MM.1S (cell line): ENCODE data around the gene RASGEF1C.

Experiments
- DNase-seq: peaks from one replicate; pipeline ENCODE4 v3.0.0-alpha.2; 2015
- H2AFZ ChIP-seq: fragments of 300-600 bp; sonication (generic); 2 replicates; pipeline ENCODE4 v1.6.0; 2016; ENCODE audit warnings: antibody characterized with exemption, low read length
- H3F3A ChIP-seq: fragments of 300-600 bp; sonication (generic); 2 replicates; pipeline ENCODE4 v1.6.1; 2016; ENCODE audit warnings: mild to moderate bottlenecking, antibody characterized with exemption, low read length, moderate library complexity, mixed read lengths; ENCODE audit not compliant: insufficient read depth
- H3K27ac ChIP-seq: fragments of 300-600 bp; sonication (generic); 2 replicates; pipeline ENCODE4 v1.5.1; 2016; ENCODE audit warnings: mild to moderate bottlenecking, low read length
- H3K27me3 ChIP-seq: fragments of 300-600 bp; sonication (generic); replicated peaks from 2 replicates; pipeline ENCODE4 v1.6.0; 2016; ENCODE audit warnings: low read length; ENCODE audit not compliant: insufficient read depth
- H3K36me3 ChIP-seq: fragments of 300-600 bp; sonication (generic); replicated peaks from 2 replicates; pipeline ENCODE4 v1.6.1; 2016; ENCODE audit warnings: mild to moderate bottlenecking, low read length, mixed read lengths; ENCODE audit not compliant: insufficient read depth
- H3K4me1 ChIP-seq: fragments of 300-600 bp; sonication (generic); 2 replicates; pipeline ENCODE4 v1.6.1; 2016; ENCODE audit warnings: low read length, mixed read lengths
- H3K4me2 ChIP-seq: fragments of 300-600 bp; sonication (generic); 2 replicates; pipeline ENCODE4 v1.6.0; 2016; ENCODE audit warnings: low read depth, low read length
- H3K4me3 ChIP-seq: fragments of 300-600 bp; sonication (generic); 2 replicates; pipeline ENCODE4 v1.5.1; 2016; ENCODE audit warnings: low read length, mixed read lengths
- H3K79me2 ChIP-seq: fragments of 300-600 bp; sonication (generic); 2 replicates; pipeline ENCODE4 v1.6.1; 2016; ENCODE audit warnings: mixed run types, low read length, mixed read lengths
- H3K9ac ChIP-seq: fragments of 300-600 bp; sonication (generic); 2 replicates; pipeline ENCODE4 v1.6.1; 2016; ENCODE audit warnings: low read length, mixed read lengths
- H3K9me2 ChIP-seq: fragments of 300-600 bp; sonication (generic); replicated peaks from 2 replicates; pipeline ENCODE4 v1.6.1; 2016; ENCODE audit warnings: mild to moderate bottlenecking, low read length, mixed read lengths; ENCODE audit not compliant: insufficient read depth
- H3K9me3 ChIP-seq: fragments of 300-600 bp; sonication (generic); replicated peaks from 2 replicates; pipeline ENCODE4 v1.6.1; 2016; ENCODE audit warnings: mild to moderate bottlenecking, low read length, mixed read lengths; ENCODE audit not compliant: insufficient read depth
- H4K20me1 ChIP-seq: fragments of 300-600 bp; sonication (generic); 2 replicates; pipeline ENCODE4 v1.6.1; 2016; ENCODE audit warnings: mild to moderate bottlenecking, low read length, moderate library complexity, mixed read lengths; ENCODE audit not compliant: insufficient read depth
- EZH2 ChIP-seq: fragments of 300-600 bp; sonication (generic); optimal IDR thresholded peaks from 2 replicates; pipeline ENCODE3; 2017; ENCODE audit warnings: low read depth, mild to moderate bottlenecking, antibody characterized with exemption, low read length, mixed read lengths
- EZH2phosphoT487 ChIP-seq: fragments of 300-600 bp; sonication (generic); IDR thresholded peaks from 2 replicates; pipeline ENCODE4 v1.6.1; 2018; ENCODE audit warnings: antibody characterized with exemption, low read length
- TF ChIP-seq, protein P1 (sequence below): fragments of 300-600 bp; sonication (generic); IDR thresholded peaks from 2 replicates; pipeline ENCODE4 v1.5.1; 2016; ENCODE audit warnings: antibody characterized with exemption, low read length, mixed read lengths

Gene RASGEF1C

DNA sequence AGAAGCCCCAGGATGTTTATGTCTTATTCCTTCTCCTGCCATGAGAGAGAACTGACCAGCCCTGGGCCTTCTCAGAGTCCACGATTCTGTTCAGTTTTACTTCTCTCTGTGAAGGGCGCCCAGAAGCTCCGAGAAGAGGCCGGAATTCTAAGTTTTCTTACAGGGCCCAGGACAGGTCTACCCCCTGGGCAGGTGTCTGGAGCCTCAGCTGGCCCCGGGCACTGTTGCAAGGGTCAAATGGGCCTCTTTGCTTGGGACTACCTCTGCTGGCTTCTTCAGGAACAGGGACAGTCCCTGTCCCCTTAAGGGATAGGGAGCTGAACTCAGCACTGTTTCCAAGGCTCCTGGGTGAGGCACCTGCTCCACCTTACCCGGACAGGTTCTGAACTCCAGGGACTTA, 55.0 kb downstream of the RASGEF1C start:
- Histone ChIP-seq H3F3A (no peaks in the 10 kb centered on the region), H3K36me3 (no peaks in the 10 kb centered on the region), H3K27ac (no peak overlapping the region), H3K9me3 (no peaks in the 10 kb centered on the region), H3K9ac (no peak overlapping the region), H2AFZ (no peak overlapping the region), H3K9me2 (no peaks in the 10 kb centered on the region), H3K4me3 (no peak overlapping the region), H4K20me1 (no peaks in the 10 kb centered on the region), H3K27me3 (peaks cover 42% of the 10 kb centered on the region), H3K79me2 (no peaks in the 10 kb centered on the region), H3K4me1 (no peaks in the 10 kb centered on the region), H3K4me2 (no peak overlapping the region)
- DNase-seq = no peak
- TF ChIP-seq, protein P1, sequence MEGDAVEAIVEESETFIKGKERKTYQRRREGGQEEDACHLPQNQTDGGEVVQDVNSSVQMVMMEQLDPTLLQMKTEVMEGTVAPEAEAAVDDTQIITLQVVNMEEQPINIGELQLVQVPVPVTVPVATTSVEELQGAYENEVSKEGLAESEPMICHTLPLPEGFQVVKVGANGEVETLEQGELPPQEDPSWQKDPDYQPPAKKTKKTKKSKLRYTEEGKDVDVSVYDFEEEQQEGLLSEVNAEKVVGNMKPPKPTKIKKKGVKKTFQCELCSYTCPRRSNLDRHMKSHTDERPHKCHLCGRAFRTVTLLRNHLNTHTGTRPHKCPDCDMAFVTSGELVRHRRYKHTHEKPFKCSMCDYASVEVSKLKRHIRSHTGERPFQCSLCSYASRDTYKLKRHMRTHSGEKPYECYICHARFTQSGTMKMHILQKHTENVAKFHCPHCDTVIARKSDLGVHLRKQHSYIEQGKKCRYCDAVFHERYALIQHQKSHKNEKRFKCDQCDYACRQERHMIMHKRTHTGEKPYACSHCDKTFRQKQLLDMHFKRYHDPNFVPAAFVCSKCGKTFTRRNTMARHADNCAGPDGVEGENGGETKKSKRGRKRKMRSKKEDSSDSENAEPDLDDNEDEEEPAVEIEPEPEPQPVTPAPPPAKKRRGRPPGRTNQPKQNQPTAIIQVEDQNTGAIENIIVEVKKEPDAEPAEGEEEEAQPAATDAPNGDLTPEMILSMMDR = no peak
- TF ChIP-seq EZH2 (no peak), EZH2phosphoT487 (no peak)

DNA sequence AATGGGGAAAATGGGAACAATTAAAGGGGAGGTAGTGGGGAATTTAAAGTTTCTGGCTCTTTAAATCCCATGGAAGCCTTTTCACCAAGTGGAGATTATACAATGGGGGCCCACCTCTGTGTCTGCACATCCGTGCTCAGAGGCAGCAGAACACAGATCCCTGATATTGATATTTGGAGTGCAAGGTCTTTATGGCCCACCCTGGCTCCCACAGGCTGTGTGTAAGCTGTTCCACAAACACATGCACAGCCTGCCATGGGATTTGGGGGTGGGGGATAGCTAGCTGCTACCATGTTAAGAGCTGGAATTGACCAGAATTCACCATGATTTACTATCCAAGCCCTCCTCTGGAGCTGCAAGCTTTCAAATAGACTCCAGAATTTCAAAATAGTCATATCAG, 55.9 kb downstream of the RASGEF1C start:
- no peaks in the 10 kb centered on the region for H3K9me3 ChIP-seq
- H3K9me2 ChIP-seq = no peaks in the 10 kb centered on the region
- no peaks in the 10 kb centered on the region for H3K36me3 ChIP-seq
- no peaks in the 10 kb centered on the region for H4K20me1 ChIP-seq
- no peak overlapping the region for H3K4me2 ChIP-seq
- no peaks in the 10 kb centered on the region for H3K79me2 ChIP-seq
- H3K4me1 ChIP-seq = no peaks in the 10 kb centered on the region
- H3F3A ChIP-seq = no peaks in the 10 kb centered on the region
- no peak overlapping the region for H2AFZ ChIP-seq
- DNase-seq = no peak
- no peak overlapping the region for H3K4me3 ChIP-seq
- H3K27ac ChIP-seq = no peak overlapping the region
- TF ChIP-seq, protein P1 = no peak
- TF ChIP-seq EZH2 (no peak), EZH2phosphoT487 (no peak)
- H3K9ac ChIP-seq = no peak overlapping the region
- H3K27me3 ChIP-seq = peaks cover 34% of the 10 kb centered on the region

DNA sequence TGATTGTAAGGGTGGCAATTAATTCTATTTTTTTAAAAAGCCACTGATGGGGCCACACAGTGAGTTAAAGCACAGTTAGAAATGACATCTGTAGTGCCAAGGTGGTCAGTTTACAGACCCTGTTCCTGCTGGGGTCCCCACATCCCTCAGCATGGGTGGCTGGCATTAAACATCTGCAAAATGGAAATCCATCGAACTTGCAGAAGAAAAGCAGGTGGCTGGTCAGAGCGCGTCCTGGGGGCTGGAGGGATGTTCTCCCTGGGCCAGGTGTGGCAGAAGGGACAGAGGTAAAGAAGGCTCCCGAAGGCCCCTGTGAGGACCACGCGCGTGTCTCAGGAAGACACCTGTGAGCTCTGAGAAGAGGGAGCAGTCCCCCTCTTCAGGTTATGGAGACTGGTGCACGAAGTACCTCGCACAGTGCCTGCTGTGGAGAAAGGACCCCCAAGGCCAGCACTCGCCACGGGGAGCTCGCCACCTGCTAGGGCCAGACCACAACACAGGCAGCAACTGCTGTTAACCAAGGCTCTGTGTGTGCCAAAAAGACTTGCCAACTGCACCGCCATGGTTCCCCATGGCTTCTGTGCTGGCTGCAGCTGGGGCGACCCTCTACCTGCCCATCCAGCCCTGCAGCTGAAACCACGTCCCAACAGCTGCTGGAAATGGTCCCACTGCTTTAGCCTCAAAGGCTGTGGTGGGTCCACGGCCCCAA, 65.2 kb downstream of the RASGEF1C start:
- no peaks in the 10 kb centered on the region for H3F3A ChIP-seq
- no peak overlapping the region for H3K4me3 ChIP-seq
- H3K27ac ChIP-seq = no peak overlapping the region
- no peaks in the 10 kb centered on the region for H3K79me2 ChIP-seq
- H3K9me2 ChIP-seq = no peaks in the 10 kb centered on the region
- H3K9ac ChIP-seq = no peak overlapping the region
- H3K4me1 ChIP-seq = no peaks in the 10 kb centered on the region
- H3K27me3 ChIP-seq = peaks cover 38% of the 10 kb centered on the region
- H3K36me3 ChIP-seq = no peaks in the 10 kb centered on the region
- no peak for DNase-seq
- H3K4me2 ChIP-seq = no peak overlapping the region
- TF ChIP-seq EZH2 (no peak), EZH2phosphoT487 (no peak)
- TF ChIP-seq, protein P1 = no peak
- H4K20me1 ChIP-seq = no peaks in the 10 kb centered on the region
- no peaks in the 10 kb centered on the region for H3K9me3 ChIP-seq
- no peak overlapping the region for H2AFZ ChIP-seq
